IPS-18c (cell line): ENCODE measurements around the gene TMSB15B.
"Not testable (repeated sequence)": the region's sequence is repeated elsewhere in the genome, so short reads cannot be mapped to it uniquely, and the experiment has no call there.

ENCODE experiments used
- H3K4me3 ChIP-seq: 2 replicates; pipeline ENCODE4 v1.7.0; 2013; ENCODE audit warnings: low read depth, mild to moderate bottlenecking, low read length, moderate library complexity; ENCODE audit not compliant: insufficient read depth
- H3K9me3 ChIP-seq: one replicate; pipeline ENCODE4 v1.6.1; 2013; ENCODE audit warnings: mild to moderate bottlenecking, low read length, moderate library complexity; ENCODE audit not compliant: control insufficient read depth, insufficient read depth

The TMSB15B gene

DNA sequence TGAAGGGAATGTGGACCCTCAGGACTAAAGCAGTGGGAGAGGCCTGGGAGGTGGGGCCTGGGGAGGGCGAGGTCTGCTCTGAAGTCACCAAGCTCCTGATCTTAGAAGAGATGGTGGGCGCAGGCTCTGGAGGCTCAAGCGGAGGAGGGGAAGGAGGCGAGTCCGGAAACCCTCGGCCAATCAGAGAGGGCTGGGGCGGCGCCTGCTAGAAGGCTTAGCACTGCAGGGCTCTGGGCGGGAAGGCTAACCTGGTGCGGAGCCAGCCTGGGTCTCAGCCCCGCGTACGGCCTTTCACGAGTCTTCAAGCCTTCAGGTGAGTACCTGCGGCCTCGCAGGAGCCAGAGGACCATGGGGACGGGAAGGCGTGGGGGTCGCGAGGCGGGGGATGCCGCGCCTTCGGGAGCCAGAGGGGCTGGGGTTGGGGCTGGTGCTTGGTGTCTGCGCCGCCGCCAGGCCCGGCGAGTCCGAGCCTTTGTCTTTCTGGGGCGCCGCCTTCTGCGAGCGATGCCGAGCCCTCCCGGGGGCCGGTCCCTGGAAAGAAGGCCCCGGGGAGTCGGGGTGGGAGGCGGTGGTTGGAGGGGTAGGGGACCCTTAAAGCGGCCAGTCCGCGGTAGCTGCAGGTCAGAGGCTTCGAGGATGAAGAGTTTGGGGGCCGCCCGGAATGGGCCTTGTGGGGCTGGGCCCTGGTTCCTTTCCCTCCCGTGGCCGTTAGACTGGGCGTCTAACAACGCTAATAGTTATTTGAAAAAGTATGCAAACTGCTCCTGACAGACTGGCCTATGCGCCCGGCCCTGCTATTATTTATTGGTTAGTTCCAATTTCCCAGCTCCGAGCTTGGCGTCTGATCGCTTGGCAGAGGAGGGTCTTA is at the start of gene TMSB15B:
TSS of gene TMSB15B (plus strand) at position 217 of the 868 bp plus-strand sequence.
- H3K4me3 ChIP-seq, H3K9me3 ChIP-seq: not testable (repeated sequence)

DNA sequence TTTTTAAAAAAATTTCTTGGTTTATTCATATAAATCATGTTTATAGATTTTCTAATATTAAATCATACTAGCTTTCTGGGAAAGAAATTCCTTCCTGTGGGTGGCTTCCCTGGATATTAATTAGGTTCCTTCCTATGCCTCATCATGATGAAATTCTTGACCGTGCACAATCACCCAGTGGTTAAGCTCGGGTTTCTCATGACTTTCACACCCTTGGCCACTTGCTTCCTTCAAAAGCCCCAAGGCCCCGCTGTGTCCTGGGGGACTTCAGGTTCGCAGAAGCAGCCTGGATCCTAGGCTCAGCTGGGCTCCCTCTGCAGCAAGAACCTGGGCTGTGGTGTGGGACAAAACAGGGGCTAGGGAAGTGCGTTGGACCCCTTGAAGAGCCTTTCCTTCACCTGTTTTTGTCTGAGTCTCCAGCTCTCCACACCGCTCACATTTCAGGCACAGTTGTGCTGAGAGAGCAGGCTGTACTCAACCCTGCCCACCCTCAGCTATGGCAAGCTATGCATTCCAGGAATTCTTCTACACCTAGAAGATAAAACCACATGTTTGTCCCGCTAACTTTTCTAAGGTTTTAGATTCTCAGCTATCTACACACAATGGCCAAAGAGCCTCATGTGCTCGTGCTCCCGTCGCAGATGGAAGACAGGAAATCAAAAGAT is 48.9 kb upstream of the TMSB15B start:
- Histone ChIP-seq H3K4me3 (no peak overlapping the region), H3K9me3 (peaks cover 2% of the 10 kb centered on the region)

DNA sequence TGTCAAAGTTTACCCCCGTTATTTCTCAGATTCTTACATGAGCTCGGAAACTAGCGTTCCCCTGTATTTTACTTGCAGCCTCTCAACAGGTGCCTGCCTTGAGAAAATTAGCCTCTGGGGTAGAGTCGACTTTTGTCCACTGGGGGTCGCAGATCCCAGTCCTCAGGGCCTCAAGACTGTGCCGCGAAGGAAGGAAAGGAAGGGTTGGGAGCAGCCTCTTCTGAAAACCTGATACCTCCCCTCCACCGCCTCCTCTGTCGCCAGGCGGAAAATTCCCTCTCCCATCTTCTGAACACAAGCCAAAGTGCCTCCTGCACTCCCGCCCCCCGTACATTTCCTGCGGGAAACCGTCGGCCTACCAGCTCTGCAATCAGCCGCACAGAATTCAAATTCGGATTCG is 44.4 kb upstream of the TMSB15B start:
- peaks cover 2% of the 10 kb centered on the region for H3K9me3 ChIP-seq
- peak overlapping the region; percentile 77 for H3K4me3 ChIP-seq

DNA sequence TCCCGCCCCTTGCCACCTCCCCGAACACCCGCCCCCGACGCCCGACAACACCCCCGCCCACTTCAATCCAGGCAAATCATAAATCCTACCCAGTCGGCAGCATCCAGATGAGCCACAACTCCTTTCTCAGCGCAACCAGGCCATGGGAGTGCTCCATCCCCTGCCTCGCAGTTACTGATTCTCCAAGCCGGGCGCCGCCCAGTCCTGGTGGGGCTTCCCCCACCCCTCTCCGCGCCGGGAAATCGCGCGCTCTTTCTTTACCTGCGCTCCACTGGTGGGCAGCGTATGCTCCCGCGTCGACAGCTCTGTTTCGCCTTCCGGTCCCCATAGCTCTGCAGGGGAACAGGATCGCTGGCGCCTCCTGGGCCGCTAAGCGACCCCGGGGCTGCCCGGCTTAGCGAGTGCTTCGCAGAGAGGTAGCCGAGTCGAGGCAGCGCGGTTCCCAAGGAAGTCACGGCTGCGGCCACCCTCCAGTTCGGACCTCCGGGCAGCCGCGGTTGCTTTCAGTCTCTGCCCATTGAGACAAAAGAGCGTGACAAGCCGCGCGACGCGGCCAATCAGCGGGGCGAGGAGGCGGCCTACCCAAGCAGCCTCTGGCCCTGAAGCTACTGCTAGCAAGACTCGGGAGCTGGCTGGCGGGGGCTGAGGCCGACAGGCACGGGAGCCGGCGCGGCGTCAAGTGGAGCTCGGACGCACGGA is 43.7 kb upstream of the TMSB15B start:
- Histone ChIP-seq H3K4me3 (peak overlapping the region; percentile 77), H3K9me3 (peaks cover 2% of the 10 kb centered on the region)

DNA sequence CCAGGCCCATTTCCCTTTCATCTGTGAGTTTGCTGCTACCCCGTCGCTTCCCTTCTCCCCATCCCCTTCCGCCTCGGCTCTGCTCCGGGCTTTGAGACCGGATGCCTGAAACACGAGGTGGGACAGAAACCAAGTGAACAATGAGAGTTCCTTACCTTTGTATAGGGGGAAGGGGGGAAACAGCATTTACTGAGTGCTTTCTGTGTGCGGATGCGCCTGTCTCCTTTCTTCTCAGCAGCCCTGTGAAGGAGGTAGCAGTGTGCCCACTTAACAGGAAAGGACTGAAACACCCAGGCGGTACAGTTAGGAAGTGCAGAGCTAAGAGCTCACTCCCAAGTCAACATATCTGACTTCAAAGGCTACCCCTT is 43.2 kb upstream of the TMSB15B start:
- H3K4me3 ChIP-seq = peak overlapping the region; percentile 77
- peaks cover 2% of the 10 kb centered on the region for H3K9me3 ChIP-seq

DNA sequence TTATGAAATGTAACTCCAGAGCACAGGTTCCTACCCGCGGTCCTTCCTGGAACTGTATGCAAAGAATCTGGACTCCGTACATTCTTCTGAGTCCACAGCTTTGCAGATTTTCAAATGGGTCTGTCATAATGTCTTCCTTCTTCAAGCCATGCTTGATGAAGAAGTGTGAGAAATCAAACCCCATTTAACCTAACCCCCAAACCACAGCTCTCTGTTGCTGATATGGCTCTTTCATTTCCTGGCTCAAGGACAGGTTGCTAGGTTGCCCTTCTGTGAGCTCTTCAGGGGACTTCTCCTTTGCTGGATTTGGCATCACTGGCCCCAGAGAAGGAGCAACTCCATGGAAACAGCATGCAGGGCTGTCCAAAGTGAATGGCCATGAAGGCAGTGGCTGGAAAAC is 41.9 kb upstream of the TMSB15B start:
- H3K4me3 ChIP-seq, H3K9me3 ChIP-seq: not testable (repeated sequence)

DNA sequence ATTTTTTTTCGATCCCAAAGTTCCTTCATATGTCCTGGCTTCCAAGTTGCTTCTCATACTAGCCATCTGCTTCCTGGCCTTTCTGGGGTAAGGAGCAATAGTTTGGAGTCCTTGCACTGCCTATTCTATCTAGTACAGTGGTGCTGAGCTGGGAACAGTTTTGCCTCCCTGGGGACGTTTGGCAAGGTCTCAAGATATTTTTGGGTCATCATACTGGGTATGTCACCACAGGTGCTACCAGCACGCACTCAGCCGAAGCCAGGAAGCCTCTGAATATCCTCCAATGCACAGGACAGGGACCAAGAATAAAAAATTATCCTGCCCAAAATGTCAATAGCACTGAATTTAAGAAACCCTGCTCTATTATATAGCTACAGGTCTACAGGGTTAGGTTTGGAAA is 35.4 kb upstream of the TMSB15B start:
- Histone ChIP-seq H3K9me3 (no peaks in the 10 kb centered on the region), H3K4me3 (no peak overlapping the region)

DNA sequence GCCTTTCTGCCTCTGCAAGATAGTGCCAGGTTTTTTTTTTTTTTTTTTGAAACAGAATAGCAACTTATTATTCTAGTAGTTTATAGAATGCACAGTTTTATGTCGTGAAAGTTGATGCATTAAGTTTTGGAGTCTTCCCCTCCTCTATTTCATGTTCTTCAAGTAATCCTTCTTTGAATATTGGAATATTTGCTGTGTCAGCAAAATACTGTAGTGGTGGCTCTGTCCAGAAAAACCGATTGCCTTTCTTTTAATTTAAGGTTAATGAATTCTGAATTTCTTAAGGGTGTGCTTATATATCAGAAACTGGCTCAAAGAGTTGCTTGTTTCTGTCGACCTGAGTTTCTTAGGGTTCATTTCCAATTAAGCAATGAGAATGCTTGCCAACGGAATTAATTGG is 34.8 kb upstream of the TMSB15B start:
- Histone ChIP-seq H3K4me3 (no peak overlapping the region), H3K9me3 (no peaks in the 10 kb centered on the region)

DNA sequence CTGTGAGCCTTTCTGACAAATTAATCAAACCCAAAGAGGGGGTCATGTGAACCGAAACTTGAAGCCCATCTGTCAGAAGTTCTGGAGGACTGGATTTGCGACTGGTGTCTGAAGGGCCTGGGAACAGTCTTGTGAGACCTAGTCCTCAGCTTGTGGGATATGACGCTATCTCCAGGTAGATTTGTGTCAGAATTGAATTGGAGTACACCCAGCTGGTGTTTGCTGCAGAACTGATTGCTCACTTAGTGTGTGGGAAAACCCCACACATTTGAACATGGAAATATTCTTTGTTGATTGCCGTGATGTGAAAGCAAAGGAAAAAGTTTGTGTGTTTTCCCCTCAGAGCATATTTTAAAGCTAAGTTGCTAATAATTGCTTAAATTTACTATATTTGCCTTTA is 30.3 kb upstream of the TMSB15B start:
- Histone ChIP-seq H3K4me3 (no peak overlapping the region), H3K9me3 (no peaks in the 10 kb centered on the region)

DNA sequence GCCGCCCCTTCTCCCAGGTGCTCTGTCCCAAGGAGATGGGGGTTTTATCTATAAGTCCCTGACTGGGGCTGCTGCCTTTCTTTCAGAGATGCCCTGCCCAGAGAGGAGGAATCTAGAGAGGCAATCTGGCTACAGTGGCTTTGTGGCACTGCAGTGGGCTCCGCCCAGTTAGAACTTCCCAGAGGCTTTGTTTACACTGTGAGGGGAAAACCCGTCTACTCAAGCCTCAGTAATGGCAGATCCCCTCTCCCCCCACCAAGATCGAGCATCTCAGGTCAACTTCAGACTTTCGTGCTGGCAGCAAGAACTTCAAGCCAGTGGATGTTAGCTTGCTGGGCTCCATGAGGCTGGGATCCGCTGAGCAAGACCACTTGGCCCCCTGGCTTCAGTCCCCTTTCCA is 22.2 kb upstream of the TMSB15B start:
- not testable (repeated sequence) for H3K9me3 ChIP-seq, H3K4me3 ChIP-seq

DNA sequence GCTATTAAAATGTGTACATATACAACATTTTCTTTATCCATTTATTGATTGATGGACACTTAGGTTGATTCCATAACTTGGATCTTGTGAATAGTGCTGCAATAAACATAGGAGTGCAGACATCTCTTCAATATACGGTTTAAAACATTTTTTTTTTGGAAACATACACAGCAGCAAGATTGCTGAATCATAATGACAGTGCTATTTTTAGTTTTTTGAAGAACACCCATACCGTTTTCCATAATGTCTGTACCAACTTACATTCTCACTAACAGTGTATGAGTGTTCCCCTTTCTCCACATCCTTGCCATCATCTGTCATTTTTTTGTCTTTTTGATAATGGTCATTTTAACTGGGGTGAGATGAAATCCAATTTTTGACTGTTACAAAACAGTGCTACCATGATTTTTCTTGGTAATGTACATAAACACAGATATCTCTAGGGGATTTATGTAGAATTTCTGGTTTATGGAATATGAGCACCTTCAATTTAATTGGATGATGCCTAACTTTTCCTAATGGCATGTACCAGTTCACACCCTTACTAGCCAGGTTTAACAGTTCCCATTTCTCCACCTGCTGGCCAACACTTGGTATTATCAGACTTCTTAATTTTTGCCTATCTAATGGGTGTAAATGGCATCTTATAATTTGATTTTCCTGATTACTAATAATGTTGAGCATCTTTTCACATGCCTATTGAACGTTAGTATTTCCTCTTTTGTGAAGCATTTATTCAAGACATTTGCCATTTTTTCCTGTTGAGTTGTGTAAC is 21.0 kb upstream of the TMSB15B start:
- Histone ChIP-seq H3K4me3 (no peak overlapping the region), H3K9me3 (no peaks in the 10 kb centered on the region)

DNA sequence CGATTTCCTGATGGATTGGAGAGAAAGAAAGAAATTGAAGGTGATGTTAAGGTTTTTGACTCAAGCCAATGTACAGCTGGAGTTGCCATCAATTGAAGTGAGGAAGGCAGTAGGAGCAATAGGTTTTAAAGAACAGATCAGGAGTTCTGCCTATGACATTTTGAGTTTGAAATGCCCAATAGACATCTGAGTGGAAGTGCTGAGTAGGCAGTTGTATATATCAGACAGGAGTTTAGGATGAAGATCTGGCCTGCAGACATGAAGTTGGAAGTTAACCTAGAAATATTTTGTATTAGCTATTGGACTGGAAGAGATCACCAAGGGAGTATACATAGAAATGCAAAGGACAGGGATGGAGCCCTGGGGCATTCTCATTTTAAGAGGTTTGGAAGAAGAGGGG is 12.9 kb upstream of the TMSB15B start:
- Histone ChIP-seq H3K9me3 (no peaks in the 10 kb centered on the region), H3K4me3 (no peak overlapping the region)

DNA sequence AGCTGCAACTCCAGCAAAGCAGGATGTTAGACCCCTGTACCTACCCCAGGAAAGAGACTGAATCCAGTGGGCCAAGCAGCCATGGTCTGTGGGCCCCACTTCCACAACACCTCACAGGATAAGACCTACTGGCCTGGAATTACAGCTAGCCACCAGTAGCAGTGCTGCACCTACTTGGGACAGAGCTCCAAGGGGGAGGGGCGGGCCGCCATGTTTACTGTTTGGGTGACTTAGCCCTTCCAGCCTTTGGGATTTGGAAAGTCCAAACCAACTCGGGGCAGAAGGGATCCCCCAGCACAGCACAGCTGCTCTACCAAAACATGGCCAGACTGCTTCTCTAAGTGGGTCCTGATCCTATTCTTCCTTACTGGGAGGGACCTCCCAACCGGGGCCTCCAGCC is 9.1 kb upstream of the TMSB15B start:
- Histone ChIP-seq H3K9me3 (no peaks in the 10 kb centered on the region), H3K4me3 (no peak overlapping the region)

DNA sequence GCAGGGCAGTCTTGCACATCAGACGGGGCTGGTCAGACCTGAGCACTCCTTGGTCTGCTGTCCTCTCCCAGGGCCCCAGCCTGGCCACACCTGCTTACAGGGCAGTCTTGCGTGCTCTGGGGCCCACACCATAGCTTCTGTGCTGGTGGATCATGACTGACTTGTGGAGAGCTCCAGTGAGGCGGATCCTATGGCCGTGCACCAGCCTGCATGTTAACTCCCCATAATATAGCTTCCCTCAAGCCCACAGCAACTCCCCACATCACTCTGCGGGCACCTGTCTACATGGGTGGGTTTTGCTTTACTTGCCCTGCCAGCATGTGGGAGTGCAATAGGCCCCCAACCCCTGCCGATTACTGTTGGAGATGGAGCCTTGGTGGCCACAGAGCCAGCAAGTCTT is 8.2 kb upstream of the TMSB15B start:
- H3K9me3 ChIP-seq = no peaks in the 10 kb centered on the region
- H3K4me3 ChIP-seq = no peak overlapping the region

DNA sequence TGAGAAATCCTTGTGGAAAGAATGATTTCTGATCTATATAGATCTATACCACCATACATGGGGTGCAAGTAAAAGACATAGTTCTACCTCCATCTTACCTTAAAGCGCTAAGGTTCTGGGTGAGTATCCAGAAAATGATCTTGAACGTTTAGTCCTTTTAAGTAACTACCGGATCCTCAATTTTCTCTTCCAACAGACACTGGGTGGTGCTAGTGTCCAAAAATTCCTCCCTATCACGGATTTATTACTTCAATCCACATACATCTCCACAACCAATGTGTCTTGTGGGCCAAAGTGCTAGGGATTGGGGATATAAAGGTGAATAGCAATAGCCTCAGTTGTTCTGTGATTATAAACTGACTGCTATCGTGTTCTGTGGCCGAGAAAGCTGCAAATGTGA is 1.8 kb upstream of the TMSB15B start:
- not testable (repeated sequence) for H3K4me3 ChIP-seq, H3K9me3 ChIP-seq

DNA sequence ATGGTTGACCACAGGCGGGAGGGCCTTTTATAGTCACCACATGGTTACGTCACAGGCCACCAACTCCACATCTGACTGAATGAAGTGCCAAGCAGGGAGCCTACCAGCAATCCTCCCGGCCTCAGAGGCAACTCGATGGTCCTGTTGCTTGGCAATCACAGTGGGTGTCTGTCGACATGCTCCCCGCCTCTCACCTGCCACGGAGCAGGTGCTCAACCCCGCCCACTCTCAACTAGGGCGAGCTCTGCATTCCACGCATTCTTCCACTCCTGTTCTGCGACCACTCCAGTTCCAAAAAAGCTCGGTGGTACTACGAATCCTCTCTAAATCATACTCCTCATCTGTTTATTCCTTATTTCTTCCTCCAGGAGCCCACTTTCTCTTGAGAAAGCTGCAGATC is 21.1 kb downstream of the TMSB15B start:
- H3K4me3 ChIP-seq, H3K9me3 ChIP-seq: not testable (repeated sequence)

DNA sequence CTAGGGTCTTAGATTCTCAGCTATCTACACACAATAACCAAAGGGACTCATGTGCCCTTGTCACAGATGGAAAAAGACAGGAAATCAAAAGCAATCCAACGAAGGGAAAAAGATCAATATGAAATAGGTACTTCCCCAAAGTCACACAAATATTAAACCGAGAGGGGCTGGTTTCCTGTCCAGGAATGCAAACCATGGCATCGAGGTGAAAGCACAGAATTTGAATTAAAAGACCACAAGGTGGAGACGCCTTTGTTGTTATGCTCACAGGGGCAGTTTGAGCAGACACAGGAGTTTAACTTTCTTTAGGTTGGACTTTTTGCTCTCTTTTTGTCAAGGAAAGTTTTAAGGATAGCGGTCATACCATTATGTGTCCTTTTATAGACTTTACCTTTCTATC is 36.8 kb downstream of the TMSB15B start:
- Histone ChIP-seq H3K9me3 (no peaks in the 10 kb centered on the region), H3K4me3 (no peak overlapping the region)
